Liver (tissue), 9 donors: ENCODE results near the gene TMEM108. TPM values are rescaled to one million over a fixed set of nuclear protein-coding genes. Genes with fewer than 3 reads are reported as not detected.

Experiments used
- DNase-seq: peaks from one replicate; pipeline ENCODE4 v3.0.0-alpha.2; 2017; ENCODE audit warnings: low spot score
- H3K27ac ChIP-seq, 2 donors: one replicate each; pipeline ENCODE4 v1.7.0; 2013; ENCODE audit warnings: inconsistent platforms in 2 of 2, low read length in 2 of 2, control low read depth in 1 of 2, low read depth in 1 of 2, mild to moderate bottlenecking in 1 of 2
- H3K27me3 ChIP-seq, 4 donors: one replicate each; pipeline versions ENCODE4 v1.6.1 to v1.7.0; 2013; ENCODE audit warnings: low read length in 3 of 4, inconsistent platforms in 1 of 4, mild to moderate bottlenecking in 1 of 4, moderate library complexity in 1 of 4; ENCODE audit not compliant: control insufficient read depth in 4 of 4, insufficient read depth in 4 of 4
- H3K36me3 ChIP-seq, 4 donors: one replicate each; pipeline versions ENCODE4 v1.6.1 to v1.7.0; 2013; ENCODE audit warnings: low read length in 3 of 4, mild to moderate bottlenecking in 3 of 4, low read depth in 1 of 4, moderate library complexity in 1 of 4; ENCODE audit not compliant: control insufficient read depth in 4 of 4, insufficient read depth in 3 of 4
- H3K4me1 ChIP-seq, 4 donors: one replicate each; pipeline versions ENCODE4 v1.6.1 to v1.7.0; 2013; ENCODE audit warnings: low read length in 3 of 4, mild to moderate bottlenecking in 3 of 4, moderate library complexity in 1 of 4; ENCODE audit not compliant: control insufficient read depth in 4 of 4, insufficient read depth in 4 of 4
- H3K4me3 ChIP-seq, 3 donors: one replicate each; pipeline versions ENCODE4 v1.6.1 to v1.7.0; 2013; ENCODE audit warnings: low read length in 3 of 3, control low read depth in 1 of 3, low read depth in 1 of 3, mild to moderate bottlenecking in 1 of 3
- H3K9ac ChIP-seq, 2 donors: one replicate each; pipeline ENCODE4 v1.7.0; 2013; ENCODE audit warnings: low read length in 2 of 2, mild to moderate bottlenecking in 2 of 2, moderate library complexity in 2 of 2, control low read depth in 1 of 2, low read depth in 1 of 2
- H3K9me3 ChIP-seq, 4 donors: one replicate each; pipeline versions ENCODE4 v1.6.1 to v1.7.0; 2013; ENCODE audit warnings: low read length in 3 of 4; ENCODE audit not compliant: control insufficient read depth in 4 of 4
- FOXA1 ChIP-seq: IDR thresholded peaks from 2 replicates; pipeline ENCODE4 v1.6.1; 2016; ENCODE audit warnings: antibody characterized with exemption
- GABPA ChIP-seq, 2 donors: IDR thresholded peaks in 1 of 2; conservative IDR thresholded peaks in 1 of 2; 2 replicates each; pipeline ENCODE4 v1.6.1; 2016; ENCODE audit warnings: antibody characterized with exemption in 2 of 2, mild to moderate bottlenecking in 1 of 2, moderate library complexity in 1 of 2
- HNF4A ChIP-seq, 2 donors: conservative IDR thresholded peaks; 2 replicates each; pipeline ENCODE4 v1.6.1; 2016; ENCODE audit warnings: antibody characterized with exemption in 2 of 2, mild to moderate bottlenecking in 2 of 2
- HNF4G ChIP-seq: IDR thresholded peaks from 2 replicates; pipeline ENCODE4 v1.6.1; 2016; ENCODE audit warnings: antibody characterized with exemption
- JUND ChIP-seq, 2 donors: IDR thresholded peaks; 2 replicates each; pipeline ENCODE4 v1.6.1; 2016; ENCODE audit warnings: antibody characterized with exemption in 2 of 2
- NR2F2 ChIP-seq: IDR thresholded peaks from 2 replicates; pipeline ENCODE4 v1.6.1; 2016; ENCODE audit warnings: antibody characterized with exemption
- RAD21 ChIP-seq, 2 donors: IDR thresholded peaks; 2 replicates each; pipeline ENCODE4 v1.6.1; 2016; ENCODE audit warnings: antibody characterized with exemption in 2 of 2, mild to moderate bottlenecking in 2 of 2
- RXRA ChIP-seq, 2 donors: IDR thresholded peaks; 2 replicates each; pipeline ENCODE4 v1.6.1; 2017 to 2018; ENCODE audit warnings: antibody characterized with exemption in 2 of 2, mild to moderate bottlenecking in 1 of 2
- SP1 ChIP-seq: IDR thresholded peaks from 2 replicates; pipeline ENCODE4 v1.6.1; 2018; ENCODE audit warnings: antibody characterized with exemption, mild to moderate bottlenecking
- WGBS: extraction: QIAGEN DNeasy Blood & Tissue Kit; methylation state at CpG from one replicate; pipeline ENCODE4 v1.1.7; 2013; 5-methylcytosine and 5-hydroxymethylcytosine counted together
- polyA plus RNA-seq, 2 donors: library from polyadenylated mRNA; stranded (reverse) in 1 of 2; unstranded in 1 of 2; fragments of 200-250 nt in 1 of 2; fragments of >200 nt in 1 of 2; fragmentation: Nextera tagmentation in 1 of 2; extraction: Ambion mirVana in 1 of 2; gene quantifications; one replicate each; pipeline versions ENCODE4 v1.2.1 to v1.2.3, GENCODE V29; 2013 to 2015
- total RNA-seq, 2 donors: library from RNA; depleted of rRNA; stranded (reverse); fragments of >200 nt; gene quantifications; one replicate each; pipeline ENCODE4 v1.2.3, GENCODE V29; 2014
- TF ChIP-seq, protein P1 (sequence below): fragments of 150-350 bp; IDR thresholded peaks from 2 replicates; pipeline ENCODE4 v1.5.1; 2017; ENCODE audit warnings: improper control_type of control experiment, low read depth, low read length; ENCODE audit not compliant: missing input control
- TF ChIP-seq, protein P2 (sequence below): IDR thresholded peaks from 2 replicates; pipeline ENCODE4 v1.6.1; 2016; ENCODE audit warnings: antibody characterized with exemption
- TF ChIP-seq, protein P3 (sequence below): IDR thresholded peaks from 2 replicates; pipeline ENCODE4 v1.6.1; 2016; ENCODE audit warnings: antibody characterized with exemption, mild to moderate bottlenecking
- donor health status: healthy.
- donor health status: healthy.
- donor health status: healthy.
- donor health status: healthy.
- donor health status: healthy.

The TMEM108 gene
- total and polyA plus RNA-seq, 4 donors, result 0.05 to 0.10 TPM; not detected in 2

DNA sequence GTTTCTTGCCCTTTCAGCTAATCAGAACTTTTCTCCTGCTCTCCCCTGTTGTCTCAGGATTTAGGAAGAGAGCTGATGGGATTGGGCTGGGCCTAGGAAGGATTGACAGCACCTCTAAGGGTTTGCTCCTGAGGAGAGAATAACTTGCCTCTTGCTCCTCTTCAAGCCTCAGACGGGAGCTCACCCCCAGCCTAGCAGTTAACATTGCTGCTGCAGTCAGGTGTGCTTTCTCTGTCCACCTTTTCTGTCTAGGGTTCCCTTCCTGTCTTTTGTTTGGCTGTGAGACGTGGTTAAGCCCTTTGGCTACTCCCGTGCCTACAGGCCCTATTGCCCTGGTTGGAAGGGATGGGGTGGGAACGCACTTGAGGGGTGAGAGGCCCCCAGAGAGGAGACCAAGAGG, 20.1 kb downstream of the TMEM108 start:
- Histone ChIP-seq H3K4me1 (no peaks in the 10 kb centered on the region), H3K9ac (no peak overlapping the region), H3K27ac (no peak overlapping the region), H3K36me3 (no peaks in the 10 kb centered on the region), H3K27me3 (peaks cover 0 to 4% (median 0%) of the 10 kb centered on the region in 4 donors), H3K4me3 (no peak overlapping the region), H3K9me3 (no peaks in the 10 kb centered on the region)
- TF ChIP-seq RXRA (IDR thresholded peaks at IDR 0.05), result no peak
- no peak for TF ChIP-seq HNF4A (conservative IDR thresholded peaks at IDR 0.05)
- no peak for TF ChIP-seq HNF4G
- TF ChIP-seq JUND (IDR thresholded peaks at IDR 0.05), result no peak
- TF ChIP-seq, protein P1, sequence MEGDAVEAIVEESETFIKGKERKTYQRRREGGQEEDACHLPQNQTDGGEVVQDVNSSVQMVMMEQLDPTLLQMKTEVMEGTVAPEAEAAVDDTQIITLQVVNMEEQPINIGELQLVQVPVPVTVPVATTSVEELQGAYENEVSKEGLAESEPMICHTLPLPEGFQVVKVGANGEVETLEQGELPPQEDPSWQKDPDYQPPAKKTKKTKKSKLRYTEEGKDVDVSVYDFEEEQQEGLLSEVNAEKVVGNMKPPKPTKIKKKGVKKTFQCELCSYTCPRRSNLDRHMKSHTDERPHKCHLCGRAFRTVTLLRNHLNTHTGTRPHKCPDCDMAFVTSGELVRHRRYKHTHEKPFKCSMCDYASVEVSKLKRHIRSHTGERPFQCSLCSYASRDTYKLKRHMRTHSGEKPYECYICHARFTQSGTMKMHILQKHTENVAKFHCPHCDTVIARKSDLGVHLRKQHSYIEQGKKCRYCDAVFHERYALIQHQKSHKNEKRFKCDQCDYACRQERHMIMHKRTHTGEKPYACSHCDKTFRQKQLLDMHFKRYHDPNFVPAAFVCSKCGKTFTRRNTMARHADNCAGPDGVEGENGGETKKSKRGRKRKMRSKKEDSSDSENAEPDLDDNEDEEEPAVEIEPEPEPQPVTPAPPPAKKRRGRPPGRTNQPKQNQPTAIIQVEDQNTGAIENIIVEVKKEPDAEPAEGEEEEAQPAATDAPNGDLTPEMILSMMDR, result no peak
- TF ChIP-seq, protein P2, sequence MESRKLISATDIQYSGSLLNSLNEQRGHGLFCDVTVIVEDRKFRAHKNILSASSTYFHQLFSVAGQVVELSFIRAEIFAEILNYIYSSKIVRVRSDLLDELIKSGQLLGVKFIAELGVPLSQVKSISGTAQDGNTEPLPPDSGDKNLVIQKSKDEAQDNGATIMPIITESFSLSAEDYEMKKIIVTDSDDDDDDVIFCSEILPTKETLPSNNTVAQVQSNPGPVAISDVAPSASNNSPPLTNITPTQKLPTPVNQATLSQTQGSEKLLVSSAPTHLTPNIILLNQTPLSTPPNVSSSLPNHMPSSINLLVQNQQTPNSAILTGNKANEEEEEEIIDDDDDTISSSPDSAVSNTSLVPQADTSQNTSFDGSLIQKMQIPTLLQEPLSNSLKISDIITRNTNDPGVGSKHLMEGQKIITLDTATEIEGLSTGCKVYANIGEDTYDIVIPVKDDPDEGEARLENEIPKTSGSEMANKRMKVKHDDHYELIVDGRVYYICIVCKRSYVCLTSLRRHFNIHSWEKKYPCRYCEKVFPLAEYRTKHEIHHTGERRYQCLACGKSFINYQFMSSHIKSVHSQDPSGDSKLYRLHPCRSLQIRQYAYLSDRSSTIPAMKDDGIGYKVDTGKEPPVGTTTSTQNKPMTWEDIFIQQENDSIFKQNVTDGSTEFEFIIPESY, result no peak
- no peak for TF ChIP-seq NR2F2
- TF ChIP-seq SP1, result no peak
- no peak for TF ChIP-seq FOXA1
- no peak for TF ChIP-seq GABPA (IDR thresholded peaks at IDR 0.05 in 1 of 2, conservative IDR thresholded peaks at IDR 0.05 in 1 of 2)
- TF ChIP-seq, protein P3, sequence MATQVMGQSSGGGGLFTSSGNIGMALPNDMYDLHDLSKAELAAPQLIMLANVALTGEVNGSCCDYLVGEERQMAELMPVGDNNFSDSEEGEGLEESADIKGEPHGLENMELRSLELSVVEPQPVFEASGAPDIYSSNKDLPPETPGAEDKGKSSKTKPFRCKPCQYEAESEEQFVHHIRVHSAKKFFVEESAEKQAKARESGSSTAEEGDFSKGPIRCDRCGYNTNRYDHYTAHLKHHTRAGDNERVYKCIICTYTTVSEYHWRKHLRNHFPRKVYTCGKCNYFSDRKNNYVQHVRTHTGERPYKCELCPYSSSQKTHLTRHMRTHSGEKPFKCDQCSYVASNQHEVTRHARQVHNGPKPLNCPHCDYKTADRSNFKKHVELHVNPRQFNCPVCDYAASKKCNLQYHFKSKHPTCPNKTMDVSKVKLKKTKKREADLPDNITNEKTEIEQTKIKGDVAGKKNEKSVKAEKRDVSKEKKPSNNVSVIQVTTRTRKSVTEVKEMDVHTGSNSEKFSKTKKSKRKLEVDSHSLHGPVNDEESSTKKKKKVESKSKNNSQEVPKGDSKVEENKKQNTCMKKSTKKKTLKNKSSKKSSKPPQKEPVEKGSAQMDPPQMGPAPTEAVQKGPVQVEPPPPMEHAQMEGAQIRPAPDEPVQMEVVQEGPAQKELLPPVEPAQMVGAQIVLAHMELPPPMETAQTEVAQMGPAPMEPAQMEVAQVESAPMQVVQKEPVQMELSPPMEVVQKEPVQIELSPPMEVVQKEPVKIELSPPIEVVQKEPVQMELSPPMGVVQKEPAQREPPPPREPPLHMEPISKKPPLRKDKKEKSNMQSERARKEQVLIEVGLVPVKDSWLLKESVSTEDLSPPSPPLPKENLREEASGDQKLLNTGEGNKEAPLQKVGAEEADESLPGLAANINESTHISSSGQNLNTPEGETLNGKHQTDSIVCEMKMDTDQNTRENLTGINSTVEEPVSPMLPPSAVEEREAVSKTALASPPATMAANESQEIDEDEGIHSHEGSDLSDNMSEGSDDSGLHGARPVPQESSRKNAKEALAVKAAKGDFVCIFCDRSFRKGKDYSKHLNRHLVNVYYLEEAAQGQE, result no peak
- no peak for TF ChIP-seq RAD21 (IDR thresholded peaks at IDR 0.05)
- no peak for DNase-seq
- 83% methylated on average over 4 of the region's 4 CpGs for WGBS

DNA sequence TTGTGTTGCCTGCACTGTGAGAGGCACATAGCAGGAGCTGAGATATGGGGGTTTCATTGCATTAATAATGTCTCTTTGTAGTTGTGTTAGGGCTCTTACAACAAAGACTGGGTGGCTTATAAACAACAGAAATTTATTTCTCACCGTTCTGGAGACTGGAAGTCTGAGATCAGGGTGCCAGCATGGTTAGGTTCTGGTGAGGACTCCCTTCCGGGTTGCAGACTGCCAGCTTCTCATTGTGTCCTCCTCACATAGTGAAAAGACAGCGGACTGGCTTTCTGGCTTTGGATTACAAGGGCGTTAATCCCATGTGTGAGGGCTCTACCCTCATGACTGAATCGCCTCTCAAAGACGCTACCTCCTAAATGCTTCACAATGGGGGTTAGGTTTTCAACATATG, 20.6 kb downstream of the TMEM108 start:
- no peaks in the 10 kb centered on the region for H3K9me3 ChIP-seq
- DNase-seq, result no peak

More for the DNA sequence above, 20.6 kb downstream of the TMEM108 start:
- Histone ChIP-seq H3K27ac (no peak overlapping the region), H3K27me3 (peaks cover 0 to 4% (median 0%) of the 10 kb centered on the region in 4 donors), H3K36me3 (no peaks in the 10 kb centered on the region), H3K4me1 (no peaks in the 10 kb centered on the region), H3K9ac (no peak overlapping the region), H3K4me3 (no peak overlapping the region)
- TF ChIP-seq RXRA (IDR thresholded peaks at IDR 0.05), result no peak
- TF ChIP-seq GABPA (IDR thresholded peaks at IDR 0.05 in 1 of 2, conservative IDR thresholded peaks at IDR 0.05 in 1 of 2), result no peak
- no peak for TF ChIP-seq JUND (IDR thresholded peaks at IDR 0.05)
- no peak for TF ChIP-seq NR2F2
- 82% methylated on average over 6 of the region's 6 CpGs for WGBS
